Head of caudate nucleus (tissue), 42 donors: ENCODE measurements around the gene ST3GAL3.

ENCODE experiments used
- DNase-seq, 42 donors: peaks; one replicate each; pipeline versions ENCODE4 v3.0.0 to v3.0.0-alpha.2; 2020 to 2021; ENCODE audit warnings: mixed read lengths in 7 of 42
- intact Hi-C: fragments of 100-400 bp; cut with DNase I; formaldehyde crosslinking; loops from one replicate; pipeline ENCODE4 v1.15.0; 2022

The ST3GAL3 gene

GRCh38 chr1:43938892-43939587 is 231.7 kb downstream of the ST3GAL3 start:
- peak in 7 of 42 donors; percentile 22 to 63 (median 48) for DNase-seq
- intact Hi-C loops = loop anchor here (10.0 kb wide), 2 partner anchors 96 to 414 kb away; partner anchors contain the start of gene SLC6A9

GRCh38 chr1:43942411-43942810 is 235.1 kb downstream of the ST3GAL3 start:
- no peak for DNase-seq
- intact Hi-C loops = no loop called here

- intact Hi-C loops = no loop called here
- no peak for DNase-seq
Observed at GRCh38 chr1:43944860-43945259, 237.5 kb downstream of the ST3GAL3 start.

GRCh38 chr1:43945674-43946235 is 238.4 kb downstream of the ST3GAL3 start:
- DNase-seq = peak in 2 of 42 donors; percentile 17 to 38
- intact Hi-C loops = loop anchor here (1.0 kb wide), 1 partner anchor 29 kb away; the partner anchor contains the start of gene ATP6V0B

GRCh38 chr1:43946236-43947060 is 239.1 kb downstream of the ST3GAL3 start, which contains the start of gene IPO13:
TSS of gene IPO13 (plus strand) at chr1:43946950. CDS start at chr1:43947601, 651 bp downstream.
- peak; percentile 93 to 99 (median 98) for DNase-seq
- intact Hi-C loops = loop anchor here (1.0 kb wide), 1 partner anchor 28 kb away; the partner anchor contains the start of gene ATP6V0B

GRCh38 chr1:43947061-43947873 is 239.9 kb downstream of the ST3GAL3 start:
- peak in 1 of 42 donors; percentile 40 for DNase-seq
- intact Hi-C loops = no loop called here

- DNase-seq = peak in 3 of 42 donors; percentile 39 to 62 (median 42)
Observed at GRCh38 chr1:43947874-43948437, 240.6 kb downstream of the ST3GAL3 start.

GRCh38 chr1:43949678-43950077 is 242.3 kb downstream of the ST3GAL3 start:
- peak in 2 of 42 donors; percentile 50 for DNase-seq
- intact Hi-C loops = no loop called here

More at GRCh38 chr1:43947874-43948437, 240.6 kb downstream of the ST3GAL3 start:
- intact Hi-C loops = no loop called here

GRCh38 chr1:43951021-43951985 is 244.0 kb downstream of the ST3GAL3 start:
- no peak for DNase-seq
- intact Hi-C loops = no loop called here

- DNase-seq = peak in 30 of 42 donors; percentile 29 to 81 (median 56)
- intact Hi-C loops = no loop called here
Observed at GRCh38 chr1:43952731-43953346, 245.5 kb downstream of the ST3GAL3 start.

GRCh38 chr1:43953361-43953760 is 246.0 kb downstream of the ST3GAL3 start:
- intact Hi-C loops = no loop called here
- peak in 1 of 42 donors; percentile 35 for DNase-seq

- DNase-seq = peak; percentile 73 to 95 (median 88)
- intact Hi-C loops = no loop called here
Observed at GRCh38 chr1:43954036-43954435, 246.7 kb downstream of the ST3GAL3 start.

GRCh38 chr1:43956234-43956633 is 248.9 kb downstream of the ST3GAL3 start:
- DNase-seq = no peak
- intact Hi-C loops = no loop called here

GRCh38 chr1:43957407-43958040 is 250.2 kb downstream of the ST3GAL3 start:
- DNase-seq = peak in 1 of 42 donors; percentile 64
- intact Hi-C loops = no loop called here

- intact Hi-C loops = no loop called here
- peak in 7 of 42 donors; percentile 35 to 75 (median 44) for DNase-seq
Observed at GRCh38 chr1:43958351-43959255, 251.3 kb downstream of the ST3GAL3 start.
